HepG2 (cell line): ENCODE data around the gene CDH13.

Source experiments
- CTCF ChIP-seq: sonication (generic); formaldehyde crosslinking; IDR thresholded peaks from 2 replicates; pipeline ENCODE4 v1.5.0; 2020; ENCODE audit warnings: mild to moderate bottlenecking, missing genetic modification reagents, moderate library complexity
- EP300 ChIP-seq, 3 experiments: sonication (generic) in 1 of 3; formaldehyde crosslinking in 1 of 3; IDR thresholded peaks; 2 replicates each; pipeline versions ENCODE4 v1.5.1 to v1.6.1; 2011 to 2020; ENCODE audit warnings: low read depth in 2 of 3, low read length in 2 of 3, borderline replicate concordance in 1 of 3, improper control_type of control experiment in 1 of 3, mild to moderate bottlenecking in 1 of 3, missing genetic modification reagents in 1 of 3, moderate library complexity in 1 of 3
- NCOA1 ChIP-seq: sonication (generic); formaldehyde crosslinking; IDR thresholded peaks from 2 replicates; pipeline ENCODE4 v1.9.0; 2021; ENCODE audit warnings: missing genetic modification reagents
- ZNF362 ChIP-seq: sonication (generic); formaldehyde crosslinking; IDR thresholded peaks from 2 replicates; pipeline ENCODE4 v1.4.0; 2020; ENCODE audit warnings: missing genetic modification reagents, mild to moderate bottlenecking, borderline replicate concordance
- TF ChIP-seq, protein P1 (sequence below): sonication (generic); formaldehyde crosslinking; IDR thresholded peaks from 2 replicates; pipeline ENCODE4 v1.9.0; 2021; ENCODE audit warnings: missing genetic modification reagents, borderline replicate concordance
- TF ChIP-seq, protein P2 (sequence below): sonication (generic); formaldehyde crosslinking; IDR thresholded peaks from 2 replicates; pipeline ENCODE4 v1.4.0; 2020; ENCODE audit warnings: missing genetic modification reagents

- TF ChIP-seq, protein P1, sequence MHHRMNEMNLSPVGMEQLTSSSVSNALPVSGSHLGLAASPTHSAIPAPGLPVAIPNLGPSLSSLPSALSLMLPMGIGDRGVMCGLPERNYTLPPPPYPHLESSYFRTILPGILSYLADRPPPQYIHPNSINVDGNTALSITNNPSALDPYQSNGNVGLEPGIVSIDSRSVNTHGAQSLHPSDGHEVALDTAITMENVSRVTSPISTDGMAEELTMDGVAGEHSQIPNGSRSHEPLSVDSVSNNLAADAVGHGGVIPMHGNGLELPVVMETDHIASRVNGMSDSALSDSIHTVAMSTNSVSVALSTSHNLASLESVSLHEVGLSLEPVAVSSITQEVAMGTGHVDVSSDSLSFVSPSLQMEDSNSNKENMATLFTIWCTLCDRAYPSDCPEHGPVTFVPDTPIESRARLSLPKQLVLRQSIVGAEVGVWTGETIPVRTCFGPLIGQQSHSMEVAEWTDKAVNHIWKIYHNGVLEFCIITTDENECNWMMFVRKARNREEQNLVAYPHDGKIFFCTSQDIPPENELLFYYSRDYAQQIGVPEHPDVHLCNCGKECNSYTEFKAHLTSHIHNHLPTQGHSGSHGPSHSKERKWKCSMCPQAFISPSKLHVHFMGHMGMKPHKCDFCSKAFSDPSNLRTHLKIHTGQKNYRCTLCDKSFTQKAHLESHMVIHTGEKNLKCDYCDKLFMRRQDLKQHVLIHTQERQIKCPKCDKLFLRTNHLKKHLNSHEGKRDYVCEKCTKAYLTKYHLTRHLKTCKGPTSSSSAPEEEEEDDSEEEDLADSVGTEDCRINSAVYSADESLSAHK (CRISPR knock-in tag), result no peak
- TF ChIP-seq CTCF (CRISPR knock-in tag) (no peak), NCOA1 (CRISPR knock-in tag) (no peak), ZNF362 (no peak), EP300 (IDR thresholded peaks at IDR 0.05; ENCODE audit: low read depth in 2 of 2, low read length in 2 of 2) (no peak), EP300 (CRISPR knock-in tag; IDR thresholded peaks at IDR 0.05; ENCODE audit: borderline replicate concordance) (no peak)
- TF ChIP-seq, protein P2, sequence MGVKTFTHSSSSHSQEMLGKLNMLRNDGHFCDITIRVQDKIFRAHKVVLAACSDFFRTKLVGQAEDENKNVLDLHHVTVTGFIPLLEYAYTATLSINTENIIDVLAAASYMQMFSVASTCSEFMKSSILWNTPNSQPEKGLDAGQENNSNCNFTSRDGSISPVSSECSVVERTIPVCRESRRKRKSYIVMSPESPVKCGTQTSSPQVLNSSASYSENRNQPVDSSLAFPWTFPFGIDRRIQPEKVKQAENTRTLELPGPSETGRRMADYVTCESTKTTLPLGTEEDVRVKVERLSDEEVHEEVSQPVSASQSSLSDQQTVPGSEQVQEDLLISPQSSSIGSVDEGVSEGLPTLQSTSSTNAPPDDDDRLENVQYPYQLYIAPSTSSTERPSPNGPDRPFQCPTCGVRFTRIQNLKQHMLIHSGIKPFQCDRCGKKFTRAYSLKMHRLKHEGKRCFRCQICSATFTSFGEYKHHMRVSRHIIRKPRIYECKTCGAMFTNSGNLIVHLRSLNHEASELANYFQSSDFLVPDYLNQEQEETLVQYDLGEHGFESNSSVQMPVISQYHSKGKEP, result no peak
Observed at GRCh38 chr16:82796047-82796446, 169.3 kb downstream of the CDH13 start.
